ENCODE data around the gene DTWD2. TPM values are rescaled to one million over a fixed set of nuclear protein-coding genes. Genes with fewer than 3 reads are reported as not detected.
A peak's percentile ranks its signal among the peaks of the same experiment; 100 is the strongest.
"Not testable (repeated sequence)": the region's sequence is repeated elsewhere in the genome, so short reads cannot be mapped to it uniquely, and the experiment has no call there.

Gene DTWD2
- total and polyA plus RNA-seq, 2 experiments from 2014 or later, result 2.5 to 14.1 TPM

DNA sequence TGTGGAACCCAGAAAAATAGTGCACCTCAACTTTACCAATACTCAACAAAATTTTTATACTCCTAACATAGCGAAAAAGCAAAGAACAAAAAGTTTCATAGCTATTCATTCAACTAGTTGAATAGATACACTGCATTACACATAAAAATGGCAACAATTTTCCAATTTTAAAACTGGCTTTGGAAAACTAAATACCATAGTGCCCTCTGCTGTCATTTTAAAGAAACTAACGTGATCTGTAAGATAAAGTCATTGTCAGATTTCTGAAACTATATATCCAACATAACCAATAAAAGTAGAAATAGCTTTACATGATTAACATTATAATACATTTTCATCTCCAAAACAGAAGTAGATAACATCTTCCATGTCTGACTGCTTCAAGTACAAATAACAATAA lies 31.6 kb downstream of the DTWD2 start:
- Histone ChIP-seq H3K79me2 (no peaks in the 10 kb centered on the region), H4K20me1 (ENCODE audit: insufficient read depth, poor library complexity, severe bottlenecking) (no peaks in the 10 kb centered on the region), H2AFZ (no peak overlapping the region), H3K9me3 (ENCODE audit: low read depth) (peaks cover 6% of the 10 kb centered on the region), H3K4me3 (no peak overlapping the region), H3K27me3 (no peaks in the 10 kb centered on the region), H3K9me2 (replicated peaks; ENCODE audit: insufficient read depth) (no peaks in the 10 kb centered on the region), H3K27ac (no peak overlapping the region), H3K4me1 (ENCODE audit: insufficient read depth) (no peaks in the 10 kb centered on the region), H3K4me2 (no peak overlapping the region), H3K36me3 (replicated peaks; ENCODE audit: insufficient read depth, low read depth) (no peaks in the 10 kb centered on the region)
- TF ChIP-seq CTCF (IDR thresholded peaks at IDR 0.05; ENCODE audit: poor library complexity) (peak; percentile 59), EZH2 (IDR thresholded peaks at IDR 0.05; ENCODE audit: borderline replicate concordance) (no peak), EZH2phosphoT487 (IDR thresholded peaks at IDR 0.05; ENCODE audit: low read depth, severe bottlenecking, unreplicated experiment) (no peak)
- peak; percentile 49 for DNase-seq (ENCODE audit: low spot score)
- 25% methylated on average over 2 of the region's 2 CpGs for WGBS (ENCODE audit: low lambda C conversion rate, missing lambda C conversion rate)

GRCh38 chr5:118953652-118954005 lies 34.7 kb downstream of the DTWD2 start:
- no peaks in the 10 kb centered on the region for H3K79me2 ChIP-seq
- H3K4me1 ChIP-seq (ENCODE audit: insufficient read depth), result no peaks in the 10 kb centered on the region
- H3K4me2 ChIP-seq, result no peak overlapping the region
- no peaks in the 10 kb centered on the region for H3K9me2 ChIP-seq (replicated peaks; ENCODE audit: insufficient read depth)
- no peaks in the 10 kb centered on the region for H3K27me3 ChIP-seq
- H3K9me3 ChIP-seq (ENCODE audit: low read depth), result no peaks in the 10 kb centered on the region
- no peaks in the 10 kb centered on the region for H4K20me1 ChIP-seq (ENCODE audit: insufficient read depth, poor library complexity, severe bottlenecking)
- no peak for DNase-seq (ENCODE audit: low spot score)
- H3K4me3 ChIP-seq, result no peak overlapping the region
- H3K36me3 ChIP-seq (replicated peaks; ENCODE audit: insufficient read depth, low read depth), result no peaks in the 10 kb centered on the region
- H3K27ac ChIP-seq, result no peak overlapping the region
- no peak overlapping the region for H2AFZ ChIP-seq
- no peak for TF ChIP-seq EZH2phosphoT487 (IDR thresholded peaks at IDR 0.05; ENCODE audit: low read depth, severe bottlenecking, unreplicated experiment)
- no peak for TF ChIP-seq EZH2 (IDR thresholded peaks at IDR 0.05; ENCODE audit: borderline replicate concordance)
- TF ChIP-seq CTCF (IDR thresholded peaks at IDR 0.05; ENCODE audit: poor library complexity), result no peak

GRCh38 chr5:118952992-118953651 lies 35.2 kb downstream of the DTWD2 start:
- no peaks in the 10 kb centered on the region for H3K4me1 ChIP-seq (ENCODE audit: insufficient read depth)
- H3K79me2 ChIP-seq, result no peaks in the 10 kb centered on the region
- no peak overlapping the region for H3K4me3 ChIP-seq
- no peak for TF ChIP-seq CTCF (IDR thresholded peaks at IDR 0.05; ENCODE audit: poor library complexity)
- TF ChIP-seq EZH2 (IDR thresholded peaks at IDR 0.05; ENCODE audit: borderline replicate concordance), result no peak
- TF ChIP-seq EZH2phosphoT487 (IDR thresholded peaks at IDR 0.05; ENCODE audit: low read depth, severe bottlenecking, unreplicated experiment), result no peak
- no peaks in the 10 kb centered on the region for H3K36me3 ChIP-seq (replicated peaks; ENCODE audit: insufficient read depth, low read depth)
- H3K4me2 ChIP-seq, result no peak overlapping the region
- no peak overlapping the region for H3K27ac ChIP-seq
- no peak for DNase-seq (ENCODE audit: low spot score)
- H2AFZ ChIP-seq, result no peak overlapping the region
- 85% methylated on average over 2 of the region's 2 CpGs for WGBS (ENCODE audit: low lambda C conversion rate, missing lambda C conversion rate)
- no peaks in the 10 kb centered on the region for H3K27me3 ChIP-seq
- no peaks in the 10 kb centered on the region for H3K9me3 ChIP-seq (ENCODE audit: low read depth)
- no peaks in the 10 kb centered on the region for H3K9me2 ChIP-seq (replicated peaks; ENCODE audit: insufficient read depth)
- no peaks in the 10 kb centered on the region for H4K20me1 ChIP-seq (ENCODE audit: insufficient read depth, poor library complexity, severe bottlenecking)

DNA sequence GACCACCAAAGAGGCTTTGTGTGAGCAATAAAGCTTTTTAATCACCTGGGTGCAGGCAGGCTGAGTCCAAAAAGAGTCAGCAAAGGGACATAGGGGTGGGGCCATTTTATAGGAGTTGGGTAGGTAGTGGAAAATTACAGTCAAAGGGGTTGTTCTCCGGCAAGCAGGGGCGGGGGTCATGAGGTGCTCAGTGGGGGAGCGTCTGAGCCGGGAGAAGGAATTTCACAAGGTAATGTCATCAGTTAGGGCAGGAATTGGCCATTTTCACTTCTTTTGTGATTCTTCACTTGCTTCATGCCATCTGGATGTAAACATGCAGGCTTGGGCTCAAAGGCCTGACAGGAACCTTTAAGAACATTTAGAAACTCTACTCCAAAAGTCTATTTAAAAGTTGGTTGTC lies 36.0 kb downstream of the DTWD2 start:
- not testable (repeated sequence) for H3K36me3 ChIP-seq (replicated peaks; ENCODE audit: insufficient read depth, low read depth); H3K4me2 ChIP-seq; H3K9me2 ChIP-seq (replicated peaks; ENCODE audit: insufficient read depth); H3K9me3 ChIP-seq (ENCODE audit: low read depth); H3K27me3 ChIP-seq; H3K79me2 ChIP-seq; H3K27ac ChIP-seq; H2AFZ ChIP-seq; DNase-seq (ENCODE audit: low spot score); H3K4me1 ChIP-seq (ENCODE audit: insufficient read depth); H4K20me1 ChIP-seq (ENCODE audit: insufficient read depth, poor library complexity, severe bottlenecking); H3K4me3 ChIP-seq
- WGBS (ENCODE audit: low lambda C conversion rate, missing lambda C conversion rate), result 43% methylated on average over 4 of the region's 4 CpGs

GRCh38 chr5:118950354-118950753 lies 38.0 kb downstream of the DTWD2 start:
- DNase-seq (ENCODE audit: low spot score); H3K9me3 ChIP-seq (ENCODE audit: low read depth); H3K36me3 ChIP-seq (replicated peaks; ENCODE audit: insufficient read depth, low read depth); H3K9me2 ChIP-seq (replicated peaks; ENCODE audit: insufficient read depth); H3K79me2 ChIP-seq; H3K27me3 ChIP-seq; H4K20me1 ChIP-seq (ENCODE audit: insufficient read depth, poor library complexity, severe bottlenecking); H3K27ac ChIP-seq; H2AFZ ChIP-seq; H3K4me3 ChIP-seq; H3K4me1 ChIP-seq (ENCODE audit: insufficient read depth); H3K4me2 ChIP-seq: not testable (repeated sequence)
- WGBS (ENCODE audit: low lambda C conversion rate, missing lambda C conversion rate), result 89% methylated on average over 9 of the region's 9 CpGs

Data from hepatocyte (in vitro differentiated cells).